Endothelial cell of umbilical vein (primary cell): Measurements from ENCODE around the gene SOX18. TPM values are rescaled to one million over a fixed set of nuclear protein-coding genes. Genes with fewer than 3 reads are reported as not detected.

Source experiments
- BruUV-seq: library from RNA; stranded (reverse); fragments of 400-500 nt; replicated peaks from 2 replicates; lab custom pipeline; 2021; lab: Mats Ljungman, UMichigan
- CTCF ChIA-PET: fragments of 300-600, 350-600 bp; sonication (Branson Sonifier 250); formaldehyde crosslinking; loops from one replicate; lab custom pipeline; 2021; ENCODE audit warnings: antibody characterized with exemption, inconsistent platforms; lab: Charles Lee
- POLR2A ChIA-PET: fragments of 300-600, 350-600 bp; sonication (Branson Sonifier 250); formaldehyde crosslinking; loops from one replicate; lab custom pipeline; 2021; ENCODE audit warnings: antibody characterized with exemption, inconsistent platforms; lab: Charles Lee
- DNase-seq: peaks from one replicate; pipeline ENCODE4 v3.0.0-alpha.2; 2011; ENCODE audit warnings: low read depth, low spot score
- FAIRE-seq: peaks from 2 replicates; lab custom pipeline; 2011; peaks lifted over from hg19 to GRCh38; lab: Jason Lieb, UNC
- H2AFZ ChIP-seq: 2 replicates; pipeline ENCODE4 v1.6.0; 2012; ENCODE audit warnings: low read depth, low read length, control low read depth, inconsistent platforms
- H3K27ac ChIP-seq: 2 replicates; pipeline ENCODE4 v1.5.1; 2011; ENCODE audit warnings: low read depth, mild to moderate bottlenecking, control low read depth, low read length, moderate library complexity; ENCODE audit not compliant: insufficient read depth
- H3K27me3 ChIP-seq, 2 experiments: 2 replicates each; pipeline versions ENCODE4 v1.6.0 to v1.6.1; 2011; ENCODE audit warnings: low read length in 2 of 2, mixed read lengths in 1 of 2; ENCODE audit not compliant: control insufficient read depth in 2 of 2, insufficient read depth in 2 of 2
- H3K36me3 ChIP-seq, 2 experiments: 2 replicates in 1 of 2; 3 replicates in 1 of 2; pipeline ENCODE4 v1.5.1; 2011; ENCODE audit warnings: low read length in 2 of 2, mild to moderate bottlenecking in 1 of 2, moderate library complexity in 1 of 2; ENCODE audit not compliant: control insufficient read depth in 2 of 2, insufficient read depth in 2 of 2; ENCODE audit errors: extremely low read depth in 1 of 2
- H3K4me1 ChIP-seq: 3 replicates; pipeline ENCODE4 v1.5.1; 2011; ENCODE audit warnings: mild to moderate bottlenecking, low read length; ENCODE audit not compliant: control insufficient read depth, insufficient read depth; ENCODE audit errors: extremely low read depth
- H3K4me2 ChIP-seq: 2 replicates; pipeline ENCODE4 v1.6.1; 2011; ENCODE audit warnings: low read length, control low read depth, mixed read lengths; ENCODE audit not compliant: insufficient read depth
- H3K4me3 ChIP-seq, 3 experiments: fragments of 200-600 bp in 1 of 3; sonication (generic), shearing (Covaris generic) in 1 of 3; replicated peaks in 1 of 3; 2 replicates each; pipeline ENCODE4 v1.5.1; 2011 to 2016; ENCODE audit warnings: control low read depth in 3 of 3, low read length in 3 of 3, mild to moderate bottlenecking in 2 of 3, inconsistent platforms in 1 of 3, low read depth in 1 of 3, moderate library complexity in 1 of 3; ENCODE audit not compliant: insufficient read depth in 1 of 3
- H3K79me2 ChIP-seq: 2 replicates; pipeline ENCODE4 v1.6.0; 2012; ENCODE audit warnings: low read length, inconsistent platforms; ENCODE audit not compliant: control insufficient read depth, insufficient read depth
- H3K9ac ChIP-seq: replicated peaks from 2 replicates; pipeline ENCODE3; 2011; ENCODE audit warnings: low read length, control low read depth; ENCODE audit not compliant: insufficient read depth; ENCODE audit errors: extremely low read depth
- H3K9me1 ChIP-seq: replicated peaks from 3 replicates; pipeline ENCODE4 v1.6.0; 2011; ENCODE audit warnings: mild to moderate bottlenecking, low read length; ENCODE audit not compliant: control insufficient read depth, insufficient read depth; ENCODE audit errors: extremely low read depth
- H3K9me3 ChIP-seq: replicated peaks from 2 replicates; pipeline ENCODE4 v1.5.1; 2012; ENCODE audit warnings: low read length, inconsistent platforms; ENCODE audit not compliant: control insufficient read depth, insufficient read depth
- H4K20me1 ChIP-seq: replicated peaks from 2 replicates; pipeline ENCODE3; 2011; ENCODE audit warnings: mild to moderate bottlenecking, low read length; ENCODE audit not compliant: control insufficient read depth, insufficient read depth; ENCODE audit errors: extremely low read depth
- CTCF ChIP-seq, 2 donors: IDR thresholded peaks; 1 replicate in 1 of 2; 2 replicates in 1 of 2; pipeline ENCODE4 v1.5.1; 2011; ENCODE audit warnings: low read length in 2 of 2, mild to moderate bottlenecking in 2 of 2, moderate library complexity in 2 of 2, control low read depth in 1 of 2, inconsistent platforms in 1 of 2, low read depth in 1 of 2; ENCODE audit not compliant: insufficient read depth in 1 of 2; ENCODE audit errors: extremely low read depth in 1 of 2
- EZH2 ChIP-seq: IDR thresholded peaks from 2 replicates; pipeline ENCODE4 v1.6.1; 2012; ENCODE audit warnings: borderline replicate concordance, low read depth, mild to moderate bottlenecking, moderate library complexity, low read length, inconsistent platforms; ENCODE audit not compliant: severe bottlenecking
- FOS ChIP-seq: IDR thresholded peaks from 2 replicates; pipeline ENCODE4 v1.6.1; 2011; ENCODE audit warnings: mild to moderate bottlenecking, low read length, moderate library complexity, borderline replicate concordance; ENCODE audit not compliant: insufficient read depth
- GATA2 ChIP-seq: IDR thresholded peaks from 2 replicates; pipeline ENCODE4 v1.7.0; 2011; ENCODE audit warnings: low read depth, mild to moderate bottlenecking, moderate library complexity, mixed read lengths, low read length; ENCODE audit not compliant: insufficient read length, insufficient read depth
- JUN ChIP-seq: IDR thresholded peaks from 2 replicates; pipeline ENCODE4 v1.6.1; 2011; ENCODE audit warnings: borderline replicate concordance, low read depth; ENCODE audit not compliant: insufficient read length, insufficient read depth
- MAX ChIP-seq: IDR thresholded peaks from 2 replicates; pipeline ENCODE4 v1.6.1; 2011; ENCODE audit not compliant: insufficient read depth, insufficient read length
- MYC ChIP-seq: IDR thresholded peaks from one replicate; pipeline ENCODE4 v1.6.1; 2011; ENCODE audit warnings: mild to moderate bottlenecking, low read depth, low read length
- POLR2A ChIP-seq: IDR thresholded peaks from 2 replicates; pipeline ENCODE4 v1.6.1; 2012; ENCODE audit warnings: low read depth, mild to moderate bottlenecking, control low read depth, low read length
- POLR2AphosphoS5 ChIP-seq: IDR thresholded peaks from 2 replicates; pipeline ENCODE4 v1.6.1; 2012; ENCODE audit warnings: low read depth, mild to moderate bottlenecking, control low read depth, low read length, moderate library complexity; ENCODE audit not compliant: insufficient read depth
- dilution Hi-C: fragments of 300-500 bp; cut with MboI; formaldehyde crosslinking; loops from one replicate; pipeline ENCODE4 v1.15.0; 2019; ENCODE audit warnings: low sequenced_read_pairs; ENCODE audit not compliant: extremely low pct_ligation_motif_present
- intact Hi-C: fragments of 100-400 bp; cut with micrococcal nuclease; formaldehyde crosslinking; loops from one replicate; pipeline ENCODE4 v1.10.0; 2022
- microRNA-seq: library from miRNA; unstranded; fragments of <30 nt; microRNA quantifications from one replicate; pipeline ENCODE4 v1.2.0, GENCODE V29; 2021; ENCODE audit warnings: borderline number of aligned reads, borderline replicate concordance
- polyA plus RNA-seq, 4 experiments: library from polyadenylated mRNA; depleted of rRNA in 3 of 4; stranded (reverse) in 3 of 4; unstranded in 1 of 4; fragments of >200 nt; gene quantifications; 2 replicates each; pipeline versions ENCODE4 v1.2.1 to v1.2.3, GENCODE V29; 2011 to 2012; ENCODE audit warnings: missing spikeins in 1 of 4
- small RNA-seq: library from RNA; depleted of rRNA; stranded (forward); fragments of <200 nt; gene quantifications from one replicate; pipeline ENCODE3, GENCODE V24; 2012; ENCODE audit warnings: low replicate concordance, low read depth; ENCODE audit not compliant: insufficient read depth, insufficient read length
- total RNA-seq: library from RNA; stranded (reverse); gene quantifications from 2 replicates; pipeline ENCODE4 v1.2.3, GENCODE V29; 2021

Gene SOX18
- total and polyA plus RNA-seq, 2 donors (not counting 3 experiments of a cell fraction or from before 2014, with no cell fraction given), result 20.9 to 175 TPM

GRCh38 chr20:64000906-64001305, 48.5 kb downstream of the SOX18 start:
- intact Hi-C loops, result no loop called here
- Histone ChIP-seq H4K20me1 (no peaks in the 10 kb centered on the region), H3K4me2 (no peak overlapping the region), H2AFZ (no peak overlapping the region), H3K27me3 (no peaks in the 10 kb centered on the region), H3K27ac (no peak overlapping the region), H3K4me3 (no peak overlapping the region), H3K9me3 (no peaks in the 10 kb centered on the region), H3K36me3 (peaks cover 8 to 56% of the 10 kb centered on the region in 2 experiments), H3K9me1 (no peaks in the 10 kb centered on the region), H3K9ac (no peak overlapping the region), H3K79me2 (no peaks in the 10 kb centered on the region), H3K4me1 (no peaks in the 10 kb centered on the region)
- ChIA-PET CTCF (no interaction called here), POLR2A (interaction anchor here (0.6 kb wide), 1 partner anchor 31 kb away, joined by 5 read pairs; no protein-coding TSS in a partner anchor)
- TF ChIP-seq POLR2A (no peak), CTCF (IDR thresholded peaks at IDR 0.05; ENCODE audit: extremely low read depth in 1 of 2, insufficient read depth in 1 of 2, low read depth in 1 of 2, low read length in 2 of 2) (no peak), MYC (no peak), FOS (no peak), MAX (no peak), POLR2AphosphoS5 (no peak), GATA2 (no peak), JUN (no peak), EZH2 (no peak)
- DNase-seq (no peak), FAIRE-seq (no peak)
- BruUV-seq, result no TSS peak
- dilution Hi-C loops, result no loop called here

Small RNA genes lying within 50 kb of the gene (microRNA-seq; reads per million reads assigned to microRNA genes)
- 1.2 reads per million for gene MIR6813

Small RNA genes lying within 50 kb of the gene (small RNA-seq; reads per million reads assigned to genes)
- gene AL355803.1 (not detected), gene MIR6813 (not detected)

Other genes starting within 250 kb of the SOX18 start
- 4.3 and 7.1 TPM in 2 replicates for gene ZBTB46, start 218.4 kb downstream of the SOX18 start, total RNA-seq
- 1.3 TPM in 2 replicates for gene ZBTB46, start 218.4 kb downstream of the SOX18 start, polyA plus RNA-seq
- gene ABHD16B, start 188.1 kb downstream of the SOX18 start, total RNA-seq, result not detected in 2 replicates
- gene ABHD16B, start 188.1 kb downstream of the SOX18 start, polyA plus RNA-seq, result not detected in 2 replicates
- 114 and 123 TPM in 2 replicates for gene TPD52L2, start 184.4 kb downstream of the SOX18 start, total RNA-seq
- 142 and 151 TPM in 2 replicates for gene TPD52L2, start 184.4 kb downstream of the SOX18 start, polyA plus RNA-seq
- gene DNAJC5, start 154.5 kb downstream of the SOX18 start, total RNA-seq, result 58.7 and 60.3 TPM in 2 replicates
- 40.1 and 44.7 TPM in 2 replicates for gene DNAJC5, start 154.5 kb downstream of the SOX18 start, polyA plus RNA-seq
- gene UCKL1, start 93.2 kb downstream of the SOX18 start, total RNA-seq, result 51.1 TPM in 2 replicates
- gene UCKL1, start 93.2 kb downstream of the SOX18 start, polyA plus RNA-seq, result 78.8 and 113 TPM in 2 replicates
- 25.9 and 30.0 TPM in 2 replicates for gene ZNF512B, start 79.7 kb downstream of the SOX18 start, total RNA-seq
- 8.7 and 10.0 TPM in 2 replicates for gene ZNF512B, start 79.7 kb downstream of the SOX18 start, polyA plus RNA-seq
- gene SAMD10, start 70.0 kb downstream of the SOX18 start, total RNA-seq, result 4.7 and 5.7 TPM in 2 replicates
- 5.3 and 6.9 TPM in 2 replicates for gene SAMD10, start 70.0 kb downstream of the SOX18 start, polyA plus RNA-seq
- 64.2 and 67.4 TPM in 2 replicates for gene PRPF6, start 68.5 kb downstream of the SOX18 start, total RNA-seq
- gene PRPF6, start 68.5 kb downstream of the SOX18 start, polyA plus RNA-seq, result 27.1 and 35.3 TPM in 2 replicates
- 5.8 and 6.0 TPM in 2 replicates for gene C20orf204, start 13.5 kb downstream of the SOX18 start, total RNA-seq
- 2.8 and 4.5 TPM in 2 replicates for gene C20orf204, start 13.5 kb downstream of the SOX18 start, polyA plus RNA-seq
- 65.5 and 71.3 TPM in 2 replicates for gene TCEA2, start 13.6 kb upstream of the SOX18 start, total RNA-seq
- 53.1 and 56.0 TPM in 2 replicates for gene TCEA2, start 13.6 kb upstream of the SOX18 start, polyA plus RNA-seq
- 27.8 and 28.3 TPM in 2 replicates for gene RGS19, start 29.9 kb upstream of the SOX18 start, total RNA-seq
- 33.7 and 69.6 TPM in 2 replicates for gene RGS19, start 29.9 kb upstream of the SOX18 start, polyA plus RNA-seq
- 1.9 and 2.2 TPM in 2 replicates for gene OPRL1, start 30.4 kb upstream of the SOX18 start, total RNA-seq
- 2.0 and 2.6 TPM in 2 replicates for gene OPRL1, start 30.4 kb upstream of the SOX18 start, polyA plus RNA-seq
- gene LKAAEAR1, start 34.8 kb upstream of the SOX18 start, total RNA-seq, result not detected in 2 replicates
- gene LKAAEAR1, start 34.8 kb upstream of the SOX18 start, polyA plus RNA-seq, result 0.29 and 0.46 TPM in 2 replicates
- not detected in 2 replicates for gene NPBWR2, start 57.9 kb upstream of the SOX18 start, total RNA-seq
- gene NPBWR2, start 57.9 kb upstream of the SOX18 start, polyA plus RNA-seq, result not detected in 2 replicates
- not detected in 2 replicates for gene MYT1, start 114.8 kb upstream of the SOX18 start, total RNA-seq
- gene MYT1, start 114.8 kb upstream of the SOX18 start, polyA plus RNA-seq, result not detected in 2 replicates
- 45.7 and 46.7 TPM in 2 replicates for gene PCMTD2, start 206.1 kb upstream of the SOX18 start, total RNA-seq
- 16.8 and 27.4 TPM in 2 replicates for gene PCMTD2, start 206.1 kb upstream of the SOX18 start, polyA plus RNA-seq